WI38 (cell line): Measurements from ENCODE around the gene STARD13.

ENCODE experiments used
- H3K4me3 ChIP-seq: 2 replicates; pipeline ENCODE4 v1.5.1; 2011; ENCODE audit warnings: low read depth, mild to moderate bottlenecking, control low read depth, low read length
- TF ChIP-seq, protein P1 (sequence below): IDR thresholded peaks from 2 replicates; pipeline ENCODE4 v1.5.1; 2012; ENCODE audit warnings: low read depth, mild to moderate bottlenecking, control low read depth, low read length

STARD13 gene

DNA sequence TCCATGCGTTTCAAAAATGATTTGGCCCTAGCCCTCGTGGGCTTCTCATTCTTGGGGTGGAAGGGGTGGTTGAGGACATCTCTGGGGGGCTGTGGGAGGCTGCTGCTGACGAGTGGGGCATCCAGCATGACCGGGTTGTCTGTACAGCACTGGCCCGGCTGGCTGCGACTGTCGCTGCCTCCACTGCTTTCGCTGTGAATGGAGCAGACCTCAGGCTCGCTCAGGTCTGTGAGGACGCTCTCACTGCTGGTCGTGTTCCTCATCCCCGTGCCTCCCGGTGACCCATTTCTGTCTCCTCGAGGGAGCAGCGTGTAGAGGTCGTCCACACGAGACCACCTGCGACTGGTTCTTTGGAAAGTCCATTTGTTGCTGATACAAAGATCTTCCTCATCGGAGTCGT, 155.7 kb downstream of the STARD13 start:
- no peak overlapping the region for H3K4me3 ChIP-seq
- TF ChIP-seq, protein P1, sequence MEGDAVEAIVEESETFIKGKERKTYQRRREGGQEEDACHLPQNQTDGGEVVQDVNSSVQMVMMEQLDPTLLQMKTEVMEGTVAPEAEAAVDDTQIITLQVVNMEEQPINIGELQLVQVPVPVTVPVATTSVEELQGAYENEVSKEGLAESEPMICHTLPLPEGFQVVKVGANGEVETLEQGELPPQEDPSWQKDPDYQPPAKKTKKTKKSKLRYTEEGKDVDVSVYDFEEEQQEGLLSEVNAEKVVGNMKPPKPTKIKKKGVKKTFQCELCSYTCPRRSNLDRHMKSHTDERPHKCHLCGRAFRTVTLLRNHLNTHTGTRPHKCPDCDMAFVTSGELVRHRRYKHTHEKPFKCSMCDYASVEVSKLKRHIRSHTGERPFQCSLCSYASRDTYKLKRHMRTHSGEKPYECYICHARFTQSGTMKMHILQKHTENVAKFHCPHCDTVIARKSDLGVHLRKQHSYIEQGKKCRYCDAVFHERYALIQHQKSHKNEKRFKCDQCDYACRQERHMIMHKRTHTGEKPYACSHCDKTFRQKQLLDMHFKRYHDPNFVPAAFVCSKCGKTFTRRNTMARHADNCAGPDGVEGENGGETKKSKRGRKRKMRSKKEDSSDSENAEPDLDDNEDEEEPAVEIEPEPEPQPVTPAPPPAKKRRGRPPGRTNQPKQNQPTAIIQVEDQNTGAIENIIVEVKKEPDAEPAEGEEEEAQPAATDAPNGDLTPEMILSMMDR: no peak

DNA sequence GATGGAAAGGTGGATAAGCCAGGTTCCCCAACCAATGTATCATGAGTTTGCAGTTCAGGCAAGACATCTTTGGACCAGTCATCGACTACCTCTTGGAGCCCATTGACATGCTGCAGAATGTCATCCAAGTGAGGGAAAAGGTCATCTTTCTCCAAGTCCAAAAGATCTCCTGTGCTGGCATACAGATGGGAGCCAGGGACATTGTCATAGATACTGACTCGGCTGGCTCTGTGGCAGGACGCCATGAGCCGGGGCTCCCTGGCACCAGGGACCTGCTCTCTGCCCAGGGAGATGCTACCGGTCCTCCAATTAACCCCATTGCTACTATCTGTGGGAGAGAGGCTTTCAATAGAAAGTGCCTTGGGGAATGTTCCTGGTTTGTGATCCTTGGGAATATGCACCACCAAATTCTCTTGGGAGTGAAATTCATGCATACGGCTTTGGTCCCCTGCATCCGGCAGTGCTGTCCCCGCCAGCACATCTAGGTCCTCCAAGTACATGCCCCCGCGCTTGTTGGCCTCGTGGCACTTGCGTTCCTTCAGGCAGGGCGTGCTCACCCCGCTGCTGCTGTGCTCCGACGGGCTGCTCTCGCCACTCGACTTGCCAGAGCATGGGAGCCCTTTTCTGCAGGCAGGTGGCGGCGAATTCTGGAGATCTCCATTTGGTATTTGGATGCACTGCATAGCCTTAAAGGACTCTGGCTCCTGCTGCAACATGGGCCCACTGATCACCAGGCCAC, 156.3 kb downstream of the STARD13 start:
- no peak overlapping the region for H3K4me3 ChIP-seq
- TF ChIP-seq, protein P1: no peak

DNA sequence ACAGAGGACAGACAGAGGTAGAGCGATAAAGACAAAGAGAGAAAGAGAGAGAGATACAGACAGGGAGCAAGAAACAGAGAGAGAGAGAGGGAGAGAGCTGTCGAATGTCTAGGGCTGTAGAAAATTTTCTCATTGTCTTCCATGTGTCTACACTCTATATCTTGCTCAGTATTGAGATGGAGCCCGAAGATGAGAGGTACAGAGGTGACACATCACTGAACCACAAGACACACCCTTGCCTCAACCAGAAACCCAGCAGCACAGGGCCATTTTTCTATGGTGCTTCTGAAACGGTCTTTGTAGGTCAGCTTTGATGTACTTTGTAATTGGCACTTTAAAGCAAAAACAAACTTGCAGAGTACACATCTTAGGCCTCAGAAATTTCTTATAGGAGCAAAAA, 157.4 kb downstream of the STARD13 start:
- H3K4me3 ChIP-seq: no peak overlapping the region
- TF ChIP-seq, protein P1: no peak

DNA sequence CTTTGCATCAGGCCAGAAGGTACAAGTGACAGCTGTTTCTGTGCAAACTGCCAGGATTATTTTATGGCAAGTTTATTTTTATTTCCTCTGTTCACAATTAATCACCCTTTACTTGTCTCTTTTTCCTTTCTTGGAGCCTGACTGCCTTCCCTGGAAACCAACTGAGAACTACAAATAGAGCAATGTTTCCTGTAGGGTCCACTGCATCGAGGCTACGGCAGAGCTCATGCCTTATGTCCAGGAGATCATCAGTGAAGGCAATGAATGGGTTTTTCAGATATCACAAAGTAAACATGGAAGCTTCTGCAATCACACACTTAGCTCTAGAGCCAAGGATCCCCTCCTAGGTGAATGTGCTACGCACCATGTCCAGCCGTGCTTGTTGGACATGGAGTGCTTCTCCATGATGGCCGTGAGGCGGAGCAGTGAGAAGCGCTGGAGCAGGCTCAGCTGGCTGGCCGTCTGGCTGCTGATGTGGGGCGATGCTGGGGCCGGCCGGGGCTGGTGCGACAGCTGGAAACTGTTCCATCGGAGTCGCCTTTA, 158.5 kb downstream of the STARD13 start:
- TF ChIP-seq, protein P1: no peak

DNA sequence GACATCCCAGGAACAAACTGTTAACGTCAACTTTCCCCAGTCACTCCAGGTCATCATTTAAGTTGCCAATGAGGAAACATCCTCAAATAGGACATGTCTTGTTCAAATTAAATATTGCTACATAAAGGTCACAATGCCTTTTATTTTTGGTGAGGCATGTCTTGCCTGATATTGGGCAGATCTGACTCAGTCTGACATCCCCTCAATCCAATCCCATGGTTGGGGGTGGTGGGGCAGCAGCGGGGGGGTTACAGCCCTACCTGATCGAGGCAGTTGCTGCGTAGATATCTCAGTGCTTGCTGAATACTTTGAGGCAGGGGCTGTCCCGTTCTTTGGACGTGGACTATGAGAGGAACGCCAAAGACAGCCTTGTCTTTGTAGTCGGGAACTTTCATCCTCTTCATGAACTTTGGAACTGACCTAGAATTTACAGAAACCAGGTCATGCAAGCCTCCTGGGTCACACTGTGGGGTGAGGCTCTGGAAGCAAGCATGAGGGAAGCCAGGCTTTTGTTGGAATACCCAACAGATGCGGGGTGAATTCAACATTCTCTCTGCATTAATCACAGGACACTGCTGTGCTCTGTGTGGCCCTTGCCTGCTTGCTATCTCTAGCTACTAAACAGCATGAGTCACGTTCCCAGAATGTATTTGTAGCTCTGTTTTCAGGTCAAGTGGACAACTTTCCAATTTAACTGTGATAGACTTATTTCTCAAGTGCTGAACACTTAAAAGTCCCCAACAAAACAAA, 159.6 kb downstream of the STARD13 start:
- TF ChIP-seq, protein P1: no peak
- no peak overlapping the region for H3K4me3 ChIP-seq

More for the DNA sequence above, 158.5 kb downstream of the STARD13 start:
- H3K4me3 ChIP-seq: no peak overlapping the region

DNA sequence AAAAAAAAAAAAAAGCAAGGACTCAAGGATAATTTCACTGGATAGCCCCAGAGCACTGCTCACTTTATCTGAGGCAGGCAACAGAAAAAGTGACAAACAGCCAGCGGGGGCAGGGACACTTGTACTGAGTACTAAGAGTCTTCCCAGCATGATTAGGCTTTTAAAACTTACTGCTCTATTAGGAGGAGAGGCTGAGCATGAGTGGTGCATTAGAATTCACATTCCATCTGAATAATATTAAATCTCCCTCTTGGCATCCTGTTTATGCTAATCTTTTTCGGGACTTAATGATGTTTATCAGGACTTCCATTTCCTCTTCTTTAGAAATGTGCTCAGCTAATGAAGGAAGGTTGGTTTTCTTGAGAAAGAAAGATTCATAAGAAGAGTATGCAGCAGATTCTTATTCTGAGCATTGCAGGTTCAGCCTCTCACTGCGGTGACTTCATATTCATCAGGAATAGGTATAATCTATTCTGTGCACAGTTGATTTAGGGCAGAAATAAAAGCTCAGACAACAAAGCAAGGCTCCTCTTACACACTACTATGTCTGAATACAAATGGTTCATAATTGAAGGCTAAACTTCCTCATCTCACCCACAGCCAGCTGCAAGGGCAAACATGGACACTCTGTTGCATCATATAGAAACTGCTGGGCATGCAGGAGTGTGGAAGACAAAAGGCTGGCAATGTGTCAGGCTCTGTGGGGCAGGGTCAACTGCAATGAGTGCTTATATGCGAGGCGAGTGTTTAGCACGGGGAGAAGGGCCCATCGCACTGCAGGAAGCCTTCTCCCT, 162.3 kb downstream of the STARD13 start:
- H3K4me3 ChIP-seq: no peak overlapping the region
- TF ChIP-seq, protein P1: no peak
